Gastrocnemius medialis (tissue), 4 donors: ENCODE results near the gene RGR.

Source experiments
- CTCF ChIP-seq, 5 experiments: fragments of 450-650 bp in 3 of 5; fragments of 200-600 bp in 2 of 5; sonication (generic) in 2 of 5; IDR thresholded peaks in 4 of 5; conservative IDR thresholded peaks in 1 of 5; 1 replicate in 4 of 5; 2 replicates in 1 of 5; pipeline ENCODE4 v1.5.1; 2016 to 2019; ENCODE audit warnings: antibody characterized with exemption in 5 of 5, mild to moderate bottlenecking in 3 of 5, moderate library complexity in 3 of 5
- POLR2A ChIP-seq, 2 donors: fragments of 450-650 bp; IDR thresholded peaks; one replicate each; pipeline ENCODE4 v1.6.1; 2017; ENCODE audit warnings: antibody characterized with exemption in 2 of 2, mild to moderate bottlenecking in 2 of 2, moderate library complexity in 2 of 2

- no peak for TF ChIP-seq CTCF (IDR thresholded peaks at IDR 0.05 in 4 of 5, conservative IDR thresholded peaks at IDR 0.05 in 1 of 5)
- no peak for TF ChIP-seq POLR2A (IDR thresholded peaks at IDR 0.05)
These were observed 48.8 kb upstream of the RGR start for GRCh38 chr10:84196083-84196482.
